ENCODE results near the gene RCAN2.

Gene RCAN2

DNA sequence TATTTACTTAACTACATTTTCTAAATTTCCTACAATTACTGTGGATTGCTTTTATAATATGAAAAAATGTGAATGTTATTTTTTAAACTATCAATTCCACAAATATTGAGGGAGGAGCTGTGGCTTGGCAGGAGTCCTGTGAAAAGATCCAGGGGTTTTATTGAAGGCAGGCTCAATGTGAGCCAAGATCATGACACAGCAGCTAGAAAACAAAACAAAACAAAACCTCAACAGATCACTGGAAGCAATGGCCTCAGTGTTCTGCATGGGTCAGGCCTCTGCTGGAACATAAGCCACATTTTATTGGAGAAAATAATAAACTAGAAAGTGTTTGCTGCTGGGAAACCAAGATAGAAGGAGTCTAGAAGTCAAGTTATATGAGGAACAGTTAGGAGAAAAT lies 19.4 kb upstream of the RCAN2 start:
- H3K9me3 ChIP-seq (ENCODE audit: control insufficient read depth in 1 of 2, low read length in 2 of 2), result no peaks in the 10 kb centered on the region
- no peaks in the 10 kb centered on the region for H3K36me3 ChIP-seq (ENCODE audit: control insufficient read depth in 1 of 2, insufficient read depth in 2 of 2, low read length in 2 of 2)
- H3K27me3 ChIP-seq (ENCODE audit: low read depth, low read length), result no peaks in the 10 kb centered on the region
- no peak overlapping the region for H3K27ac ChIP-seq (ENCODE audit: low read length)
- peaks cover 0 to 8% of the 10 kb centered on the region in 2 donors for H3K4me1 ChIP-seq (ENCODE audit: control insufficient read depth in 1 of 2, insufficient read depth in 2 of 2, low read length in 2 of 2)
- H3K4me3 ChIP-seq (ENCODE audit: low read depth in 1 of 2, low read length in 2 of 2), result no peak overlapping the region

DNA sequence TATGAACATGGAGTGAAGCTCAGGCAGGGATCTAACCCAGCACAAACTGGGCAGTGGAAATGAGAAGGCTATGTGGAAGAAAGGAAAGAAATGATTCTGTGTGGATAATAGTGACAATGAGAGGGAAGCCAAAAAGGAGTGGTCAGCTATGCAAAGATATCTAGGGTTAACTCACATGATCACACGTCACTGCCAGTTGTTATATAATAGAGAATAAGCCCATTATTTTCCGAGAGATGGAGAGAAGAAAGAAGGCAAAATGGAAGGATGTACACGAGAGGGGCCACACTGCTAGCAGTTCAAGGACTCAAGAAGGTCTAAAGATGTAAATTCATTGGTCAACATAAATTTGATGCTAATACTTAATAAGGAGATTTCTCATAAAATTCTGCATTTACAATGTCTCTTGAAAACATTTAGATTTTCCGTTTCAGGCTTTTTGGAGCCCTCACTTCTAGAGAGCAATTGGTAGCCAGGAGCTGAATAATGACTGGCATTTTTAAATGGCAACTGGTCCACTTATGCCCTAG lies 18.8 kb upstream of the RCAN2 start:
- H3K4me3 ChIP-seq (ENCODE audit: low read depth in 1 of 2, low read length in 2 of 2), result no peak overlapping the region
- H3K36me3 ChIP-seq (ENCODE audit: control insufficient read depth in 1 of 2, insufficient read depth in 2 of 2, low read length in 2 of 2), result no peaks in the 10 kb centered on the region
- H3K27me3 ChIP-seq (ENCODE audit: low read depth, low read length), result no peaks in the 10 kb centered on the region
- no peaks in the 10 kb centered on the region for H3K9me3 ChIP-seq (ENCODE audit: control insufficient read depth in 1 of 2, low read length in 2 of 2)
- H3K4me1 ChIP-seq (ENCODE audit: control insufficient read depth in 1 of 2, insufficient read depth in 2 of 2, low read length in 2 of 2), result peaks cover 0 to 8% of the 10 kb centered on the region in 2 donors
- no peak overlapping the region for H3K27ac ChIP-seq (ENCODE audit: low read length)

DNA sequence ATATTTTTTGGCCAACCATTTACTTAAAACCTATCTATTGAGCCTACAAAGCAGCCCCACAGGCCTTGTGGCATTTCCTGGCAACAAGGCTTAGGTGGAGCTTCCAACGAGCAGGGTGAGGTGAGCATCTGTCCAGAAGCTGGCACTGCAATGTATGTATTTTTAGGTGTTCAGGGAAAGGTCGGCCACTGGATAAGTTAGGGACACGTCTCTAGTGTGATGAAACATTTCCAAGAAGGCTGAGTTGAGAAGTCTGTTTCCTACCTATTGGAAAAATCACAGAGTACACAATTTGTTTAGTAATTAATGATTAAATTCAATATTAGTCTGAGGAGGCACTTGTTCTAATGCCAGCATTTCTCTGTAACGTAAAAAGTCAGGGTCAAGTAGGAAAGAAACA lies 17.8 kb upstream of the RCAN2 start:
- Histone ChIP-seq H3K36me3 (ENCODE audit: control insufficient read depth in 1 of 2, insufficient read depth in 2 of 2, low read length in 2 of 2) (no peaks in the 10 kb centered on the region), H3K4me3 (ENCODE audit: low read depth in 1 of 2, low read length in 2 of 2) (no peak overlapping the region), H3K27ac (ENCODE audit: low read length) (no peak overlapping the region), H3K9me3 (ENCODE audit: control insufficient read depth in 1 of 2, low read length in 2 of 2) (no peaks in the 10 kb centered on the region), H3K4me1 (ENCODE audit: control insufficient read depth in 1 of 2, insufficient read depth in 2 of 2, low read length in 2 of 2) (peaks cover 0 to 8% of the 10 kb centered on the region in 2 donors), H3K27me3 (ENCODE audit: low read depth, low read length) (no peaks in the 10 kb centered on the region)

DNA sequence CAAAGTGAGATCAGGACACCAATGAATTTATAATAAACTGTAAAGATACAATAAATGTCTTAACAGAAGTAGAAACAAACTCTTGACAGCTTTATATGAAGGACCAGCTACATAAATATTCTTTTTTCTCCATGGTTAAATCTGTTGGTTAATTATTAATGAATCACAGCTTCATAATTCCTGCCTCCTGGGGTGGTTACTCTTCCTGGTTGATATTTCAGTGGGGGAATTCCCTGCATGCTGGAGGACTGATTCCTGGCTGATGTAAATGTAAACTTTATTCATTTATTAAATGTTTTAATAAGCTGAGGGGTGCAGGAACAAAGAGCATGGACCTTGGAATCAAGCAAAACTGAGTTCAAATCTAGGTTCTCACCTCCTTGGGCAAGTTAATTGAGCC lies 16.2 kb upstream of the RCAN2 start:
- no peaks in the 10 kb centered on the region for H3K9me3 ChIP-seq (ENCODE audit: control insufficient read depth in 1 of 2, low read length in 2 of 2)
- peaks cover 0 to 8% of the 10 kb centered on the region in 2 donors for H3K4me1 ChIP-seq (ENCODE audit: control insufficient read depth in 1 of 2, insufficient read depth in 2 of 2, low read length in 2 of 2)
- H3K27ac ChIP-seq (ENCODE audit: low read length), result no peak overlapping the region
- no peaks in the 10 kb centered on the region for H3K27me3 ChIP-seq (ENCODE audit: low read depth, low read length)
- no peaks in the 10 kb centered on the region for H3K36me3 ChIP-seq (ENCODE audit: control insufficient read depth in 1 of 2, insufficient read depth in 2 of 2, low read length in 2 of 2)
- no peak overlapping the region for H3K4me3 ChIP-seq (ENCODE audit: low read depth in 1 of 2, low read length in 2 of 2)

DNA sequence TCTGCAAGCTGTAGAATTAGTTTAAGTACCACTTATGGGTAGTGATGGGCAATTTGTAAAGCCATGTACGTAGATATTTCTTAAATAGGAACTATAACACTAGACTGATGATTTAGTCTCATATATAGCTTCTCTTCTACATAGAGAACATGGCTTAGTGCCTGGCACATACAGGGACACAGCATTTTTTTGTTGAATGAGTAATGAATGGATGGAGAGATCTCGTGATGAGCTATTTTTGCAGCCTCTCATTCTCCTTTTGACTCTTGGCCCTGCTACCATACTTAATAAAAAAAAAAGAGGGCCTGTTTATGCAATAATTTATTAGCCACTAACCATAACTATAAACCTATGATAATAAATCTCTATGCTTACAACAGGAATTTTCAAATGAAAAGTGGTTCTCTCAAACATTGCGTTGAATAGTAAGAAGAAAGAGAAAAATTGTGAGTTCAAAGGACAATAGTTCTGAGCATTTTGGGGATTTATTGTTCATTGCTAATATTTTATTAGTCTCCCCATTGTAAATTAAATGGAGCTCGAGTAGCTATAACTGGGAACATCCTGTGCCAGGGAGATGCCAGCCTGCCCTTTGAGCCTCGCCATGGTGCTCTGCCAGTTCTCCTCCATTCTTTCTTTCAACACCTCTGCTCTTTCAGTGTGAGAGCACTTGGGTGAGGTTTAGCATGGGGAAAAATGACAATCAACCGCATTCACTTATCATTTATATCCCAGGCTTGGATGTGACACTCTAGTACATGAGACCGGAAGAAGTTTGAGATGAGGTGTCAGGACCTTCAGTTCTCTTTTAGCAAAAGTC lies 14.7 kb upstream of the RCAN2 start:
- H3K36me3 ChIP-seq (ENCODE audit: control insufficient read depth in 1 of 2, insufficient read depth in 2 of 2, low read length in 2 of 2), result no peaks in the 10 kb centered on the region
- no peaks in the 10 kb centered on the region for H3K27me3 ChIP-seq (ENCODE audit: low read depth, low read length)
- no peak overlapping the region for H3K4me3 ChIP-seq (ENCODE audit: low read depth in 1 of 2, low read length in 2 of 2)
- H3K9me3 ChIP-seq (ENCODE audit: control insufficient read depth in 1 of 2, low read length in 2 of 2), result no peaks in the 10 kb centered on the region
- H3K27ac ChIP-seq (ENCODE audit: low read length), result no peak overlapping the region
- H3K4me1 ChIP-seq (ENCODE audit: control insufficient read depth in 1 of 2, insufficient read depth in 2 of 2, low read length in 2 of 2), result peaks cover 0 to 3% of the 10 kb centered on the region in 2 donors

DNA sequence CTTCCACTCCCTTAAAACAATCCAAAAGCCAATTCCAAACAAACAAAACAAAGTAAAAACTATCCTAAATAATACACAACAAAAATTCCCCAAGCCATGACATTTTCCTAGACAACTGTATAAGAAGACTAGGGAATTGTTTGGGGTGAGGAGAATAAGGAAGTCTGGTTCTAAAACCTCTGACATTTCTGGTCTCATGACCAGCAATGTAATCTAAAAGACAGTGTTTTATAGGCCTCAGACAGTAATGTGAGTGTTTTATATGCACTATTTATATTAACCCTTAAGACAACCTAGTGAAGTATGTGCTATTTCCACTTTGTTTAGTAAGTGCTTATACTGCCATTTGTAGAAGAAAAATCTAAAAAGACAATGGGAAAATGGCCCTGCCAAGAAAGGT lies 13.0 kb upstream of the RCAN2 start:
- Histone ChIP-seq H3K9me3 (ENCODE audit: control insufficient read depth in 1 of 2, low read length in 2 of 2) (no peaks in the 10 kb centered on the region), H3K27ac (ENCODE audit: low read length) (no peak overlapping the region), H3K27me3 (ENCODE audit: low read depth, low read length) (no peaks in the 10 kb centered on the region), H3K4me1 (ENCODE audit: control insufficient read depth in 1 of 2, insufficient read depth in 2 of 2, low read length in 2 of 2) (no peaks in the 10 kb centered on the region), H3K4me3 (ENCODE audit: low read depth in 1 of 2, low read length in 2 of 2) (no peak overlapping the region), H3K36me3 (ENCODE audit: control insufficient read depth in 1 of 2, insufficient read depth in 2 of 2, low read length in 2 of 2) (no peaks in the 10 kb centered on the region)

DNA sequence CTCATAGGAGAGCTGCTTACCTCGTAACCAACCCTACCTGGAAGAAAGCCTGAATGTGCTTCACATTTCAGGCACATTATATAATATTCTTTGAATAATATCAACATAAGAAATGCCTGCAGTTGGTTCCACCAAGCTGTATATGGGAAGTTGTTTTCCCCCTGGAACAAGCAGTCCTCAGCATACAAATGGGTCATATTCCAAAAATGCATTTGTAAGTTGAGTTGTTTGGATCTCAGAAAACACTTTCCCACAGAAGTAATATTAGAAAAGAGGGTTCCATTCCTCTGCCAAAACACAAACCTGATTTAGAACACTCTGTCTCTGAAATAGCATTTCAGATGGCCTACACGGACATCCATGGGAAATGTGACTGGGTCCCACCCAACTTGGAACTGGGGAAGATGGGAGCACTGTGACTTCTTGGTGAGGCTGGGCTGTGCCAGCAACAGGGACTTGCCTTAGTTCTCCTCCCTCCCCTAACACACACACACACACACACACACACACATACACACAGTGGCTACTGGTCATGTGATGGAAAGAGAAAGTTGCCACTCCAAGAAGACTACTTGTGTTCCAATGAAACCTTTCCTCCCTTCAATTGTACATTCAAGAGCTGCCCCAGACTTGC lies 11.4 kb upstream of the RCAN2 start:
- H3K9me3 ChIP-seq (ENCODE audit: control insufficient read depth in 1 of 2, low read length in 2 of 2), result no peaks in the 10 kb centered on the region
- H3K27ac ChIP-seq (ENCODE audit: low read length), result no peak overlapping the region
- no peaks in the 10 kb centered on the region for H3K27me3 ChIP-seq (ENCODE audit: low read depth, low read length)
- no peaks in the 10 kb centered on the region for H3K36me3 ChIP-seq (ENCODE audit: control insufficient read depth in 1 of 2, insufficient read depth in 2 of 2, low read length in 2 of 2)
- no peak overlapping the region for H3K4me3 ChIP-seq (ENCODE audit: low read depth in 1 of 2, low read length in 2 of 2)
- H3K4me1 ChIP-seq (ENCODE audit: control insufficient read depth in 1 of 2, insufficient read depth in 2 of 2, low read length in 2 of 2), result no peaks in the 10 kb centered on the region

DNA sequence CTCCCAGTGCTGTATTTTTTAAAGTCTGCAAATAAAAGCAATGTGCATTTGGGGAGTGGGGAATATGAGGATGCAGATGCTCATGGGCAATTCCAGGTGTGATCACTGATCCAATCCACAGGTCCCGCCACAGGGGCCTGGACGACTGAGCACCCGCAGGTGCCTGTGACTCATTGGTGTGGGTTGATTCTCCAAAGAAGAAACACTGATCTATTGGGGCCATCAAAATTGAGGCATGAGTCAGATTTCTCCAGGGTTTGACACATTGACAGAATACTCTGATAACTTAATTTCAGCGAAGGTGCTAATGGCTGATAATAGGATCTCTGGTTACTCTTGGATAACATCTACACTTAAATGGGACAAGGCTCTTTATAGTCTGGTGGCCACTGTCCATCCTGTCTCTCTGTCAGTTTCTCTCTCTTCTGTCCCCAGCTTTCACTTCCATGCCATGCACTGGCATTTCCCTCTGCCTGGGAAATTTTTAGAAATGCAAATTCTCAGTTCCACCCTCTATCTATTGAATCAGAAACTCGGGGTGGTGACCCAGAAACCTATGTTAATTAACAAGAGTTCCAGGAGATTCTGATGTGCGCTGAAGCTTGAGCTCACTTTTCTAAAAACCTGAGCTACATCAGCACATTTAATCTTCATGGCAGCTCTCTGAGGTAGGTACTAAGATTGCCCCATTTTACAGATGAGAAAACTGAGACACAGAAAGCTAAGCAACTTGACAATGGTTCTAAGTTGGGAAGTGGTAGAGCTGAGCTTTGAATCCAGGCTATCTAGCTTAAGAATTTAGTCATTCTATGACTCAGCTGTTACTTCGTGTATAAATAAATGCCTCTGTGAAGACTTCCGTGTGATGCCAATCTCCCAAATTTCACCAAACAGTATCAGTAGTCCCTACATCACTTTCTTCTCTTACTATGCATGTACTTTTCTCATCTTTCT lies 10.2 kb upstream of the RCAN2 start:
- H3K27ac ChIP-seq (ENCODE audit: low read length), result no peak overlapping the region
- no peak overlapping the region for H3K4me3 ChIP-seq (ENCODE audit: low read depth in 1 of 2, low read length in 2 of 2)
- H3K9me3 ChIP-seq (ENCODE audit: control insufficient read depth in 1 of 2, low read length in 2 of 2), result no peaks in the 10 kb centered on the region
- no peaks in the 10 kb centered on the region for H3K36me3 ChIP-seq (ENCODE audit: control insufficient read depth in 1 of 2, insufficient read depth in 2 of 2, low read length in 2 of 2)
- no peaks in the 10 kb centered on the region for H3K27me3 ChIP-seq (ENCODE audit: low read depth, low read length)
- H3K4me1 ChIP-seq (ENCODE audit: control insufficient read depth in 1 of 2, insufficient read depth in 2 of 2, low read length in 2 of 2), result no peaks in the 10 kb centered on the region

DNA sequence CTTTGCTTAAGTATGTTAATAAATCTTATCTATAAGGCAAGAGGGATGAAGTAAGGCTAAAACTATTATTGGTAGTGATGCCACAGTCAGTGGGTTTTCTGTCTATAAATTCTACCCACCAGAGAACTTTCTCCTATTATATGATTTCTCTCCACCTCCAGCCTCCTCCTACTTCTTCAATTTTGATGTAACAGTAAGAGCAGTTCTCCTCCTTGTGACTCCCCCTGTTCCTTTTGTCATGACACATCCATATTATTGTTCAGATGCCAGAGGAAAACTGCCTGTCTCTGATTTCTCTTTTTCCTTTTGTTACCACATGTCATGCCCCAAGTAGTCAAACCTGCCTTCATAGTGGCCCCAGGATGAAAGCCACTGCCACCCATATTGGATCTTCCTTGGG lies 9.1 kb upstream of the RCAN2 start:
- H3K27ac ChIP-seq (ENCODE audit: low read length), result no peak overlapping the region
- H3K4me3 ChIP-seq (ENCODE audit: low read depth in 1 of 2, low read length in 2 of 2), result no peak overlapping the region
- H3K4me1 ChIP-seq (ENCODE audit: control insufficient read depth in 1 of 2, insufficient read depth in 2 of 2, low read length in 2 of 2), result no peaks in the 10 kb centered on the region
- H3K27me3 ChIP-seq (ENCODE audit: low read depth, low read length), result no peaks in the 10 kb centered on the region
- no peaks in the 10 kb centered on the region for H3K36me3 ChIP-seq (ENCODE audit: control insufficient read depth in 1 of 2, insufficient read depth in 2 of 2, low read length in 2 of 2)
- no peaks in the 10 kb centered on the region for H3K9me3 ChIP-seq (ENCODE audit: control insufficient read depth in 1 of 2, low read length in 2 of 2)

DNA sequence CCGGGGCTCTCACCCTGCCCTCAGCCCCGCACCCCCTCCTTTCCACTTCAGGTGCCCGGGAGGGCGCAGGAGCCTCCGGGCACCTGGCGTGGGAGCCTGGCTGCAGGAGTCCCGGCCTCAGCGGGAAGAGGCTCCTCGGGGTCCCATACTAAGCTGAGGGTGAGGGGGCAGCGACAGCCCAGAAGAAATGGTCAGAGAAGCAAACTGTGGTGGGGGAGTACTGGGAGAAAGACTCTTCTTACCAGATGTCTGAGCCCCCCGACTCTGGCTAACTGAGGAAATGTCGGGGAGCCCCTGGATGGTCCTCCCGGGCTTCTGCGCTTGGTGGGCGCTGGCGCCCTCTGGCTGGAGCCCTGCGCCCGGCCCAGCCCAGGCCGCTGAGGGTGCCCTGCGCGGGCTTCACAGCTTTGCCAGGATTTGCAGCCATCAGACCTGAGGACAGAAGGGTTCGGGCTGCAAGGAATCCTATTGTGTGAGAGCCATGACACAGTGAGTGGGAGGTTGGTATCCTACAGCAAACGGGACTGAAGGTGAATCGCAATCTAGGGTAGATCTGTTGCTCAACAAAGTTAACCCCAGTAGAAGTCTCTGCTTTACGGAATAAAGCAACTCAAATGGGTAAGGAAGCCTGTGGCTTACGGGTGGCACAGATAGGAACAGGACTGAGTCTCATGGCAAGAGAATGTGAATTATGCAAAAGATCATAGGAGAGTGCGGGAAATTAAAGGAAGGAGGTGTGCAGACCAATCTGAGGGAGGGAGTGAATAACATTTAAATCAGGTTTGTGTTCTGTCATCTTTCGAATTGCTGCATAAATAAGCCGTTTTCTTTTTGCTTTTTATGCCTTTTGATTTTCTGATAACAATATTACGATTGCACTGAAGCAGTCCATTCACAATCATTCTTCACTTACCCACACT lies 639 bp upstream of the RCAN2 start:
- no peaks in the 10 kb centered on the region for H3K9me3 ChIP-seq (ENCODE audit: control insufficient read depth in 1 of 2, low read length in 2 of 2)
- H3K27me3 ChIP-seq (ENCODE audit: low read depth, low read length), result peaks cover 5% of the 10 kb centered on the region
- H3K4me3 ChIP-seq (ENCODE audit: low read depth in 1 of 2, low read length in 2 of 2), result peak overlapping the region; percentile 72 to 90
- no peaks in the 10 kb centered on the region for H3K36me3 ChIP-seq (ENCODE audit: control insufficient read depth in 1 of 2, insufficient read depth in 2 of 2, low read length in 2 of 2)
- peaks cover 0 to 14% of the 10 kb centered on the region in 2 donors for H3K4me1 ChIP-seq (ENCODE audit: control insufficient read depth in 1 of 2, insufficient read depth in 2 of 2, low read length in 2 of 2)
- no peak overlapping the region for H3K27ac ChIP-seq (ENCODE audit: low read length)

All from muscle layer of duodenum (tissue), 2 donors.